HG03457 (cell line): ENCODE measurements around the gene OPRD1.
"Not testable (repeated sequence)": the region's sequence is repeated elsewhere in the genome, so short reads cannot be mapped to it uniquely, and the experiment has no call there.

Experiments used
- ATAC-seq: cut with Tn5 transposase; IDR thresholded peaks from one replicate; pipeline ENCODE4 v1.9.1; 2021; ENCODE audit warnings: moderate number of reproducible peaks; ENCODE audit not compliant: unreplicated experiment

The OPRD1 gene

DNA sequence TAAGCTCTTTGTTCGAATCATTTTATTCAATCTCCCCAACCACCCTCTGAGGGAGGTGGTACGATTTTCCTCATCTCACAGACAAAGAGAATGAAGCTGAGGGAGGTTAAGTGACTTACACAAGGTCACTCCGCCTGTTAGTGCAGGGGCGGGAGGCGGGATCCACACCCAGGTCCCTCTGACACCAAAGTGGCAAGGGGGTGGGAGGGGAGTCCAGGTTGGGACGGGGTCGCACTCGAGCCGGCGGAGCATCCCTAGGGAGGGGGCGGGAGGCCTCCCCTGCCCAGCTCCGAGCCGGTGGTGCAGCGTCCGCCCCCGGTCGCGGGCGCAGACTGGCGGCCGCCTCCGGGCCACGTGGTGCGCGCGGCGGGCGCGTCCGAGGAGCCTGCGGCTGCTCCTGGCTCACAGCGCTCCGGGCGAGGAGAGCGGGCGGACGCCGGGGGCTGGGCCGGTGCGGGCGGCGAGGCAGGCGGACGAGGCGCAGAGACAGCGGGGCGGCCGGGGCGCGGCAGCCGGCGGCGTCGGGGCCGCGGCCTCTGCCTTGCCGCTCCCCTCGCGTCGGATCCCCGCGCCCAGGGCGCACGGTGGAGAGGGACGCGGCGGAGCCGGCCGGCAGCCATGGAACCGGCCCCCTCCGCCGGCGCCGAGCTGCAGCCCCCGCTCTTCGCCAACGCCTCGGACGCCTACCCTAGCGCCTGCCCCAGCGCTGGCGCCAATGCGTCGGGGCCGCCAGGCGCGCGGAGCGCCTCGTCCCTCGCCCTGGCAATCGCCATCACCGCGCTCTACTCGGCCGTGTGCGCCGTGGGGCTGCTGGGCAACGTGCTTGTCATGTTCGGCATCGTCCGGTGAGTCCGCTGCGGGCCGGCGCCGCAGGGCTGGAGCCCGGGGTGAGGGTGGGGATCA is at the start of gene OPRD1:
OPRD1 (plus strand) TSS at position 405 of the 903 bp plus-strand sequence; CDS start at position 619, 214 bp downstream.
- no peak for ATAC-seq

DNA sequence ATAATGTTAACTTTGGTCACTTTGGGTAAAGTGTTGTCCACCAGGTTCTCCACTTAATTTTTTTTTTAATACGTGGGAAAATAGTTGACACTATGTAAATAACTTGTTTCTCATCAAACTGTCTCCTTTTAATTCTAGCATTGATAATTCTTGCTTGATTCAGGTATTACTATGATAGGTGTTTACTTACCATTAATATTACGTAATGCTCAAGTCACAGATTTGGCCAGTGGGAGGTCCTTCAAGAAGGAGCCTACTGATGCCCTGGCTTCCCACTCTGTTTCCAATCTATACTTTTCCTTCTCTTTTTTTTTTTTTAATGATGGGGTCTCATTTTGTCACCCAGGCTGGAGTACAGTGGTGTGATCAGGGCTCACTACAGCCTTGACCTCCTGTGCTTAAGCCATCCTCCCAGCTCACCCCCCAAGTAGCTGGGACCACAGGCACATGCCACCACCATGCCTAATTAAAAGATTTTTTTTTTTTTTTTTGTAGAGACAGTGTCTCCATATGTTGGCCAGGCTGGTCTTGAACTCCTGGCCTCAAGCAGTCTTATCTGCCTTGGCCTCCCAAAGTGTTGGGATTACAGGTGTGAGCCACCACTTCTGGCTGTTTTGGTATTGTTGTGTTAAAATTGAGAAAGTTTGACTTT is 45.3 kb upstream of the OPRD1 start:
- no peak for ATAC-seq

DNA sequence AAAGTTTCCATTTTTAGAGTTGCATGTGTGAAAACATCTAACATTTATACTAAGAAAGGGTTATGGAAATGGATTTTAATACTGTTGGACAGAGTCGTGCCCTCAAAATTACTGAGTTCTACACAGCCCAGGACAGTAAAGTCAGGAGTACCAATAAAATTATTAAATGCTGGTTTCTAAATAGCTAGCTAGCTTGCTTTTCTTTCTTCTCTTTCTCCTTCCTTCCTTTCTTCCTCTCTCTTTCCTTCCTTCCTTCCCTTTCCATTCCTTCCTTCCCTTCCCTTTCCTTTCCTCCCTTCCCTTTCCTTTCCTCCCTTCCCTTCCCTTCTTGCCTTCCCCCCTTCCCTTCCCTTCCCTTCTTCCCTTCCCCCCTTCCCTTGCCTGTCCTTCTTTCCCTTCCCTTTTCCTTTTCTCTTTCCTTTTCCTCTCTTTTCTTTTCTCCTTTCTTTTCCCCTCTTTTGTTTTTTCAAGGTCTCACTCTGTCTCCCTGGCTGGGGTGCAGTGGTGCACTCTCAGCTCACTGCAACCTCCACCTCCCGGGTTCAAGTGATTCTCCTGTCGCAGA is 41.3 kb upstream of the OPRD1 start:
- ATAC-seq = no peak

DNA sequence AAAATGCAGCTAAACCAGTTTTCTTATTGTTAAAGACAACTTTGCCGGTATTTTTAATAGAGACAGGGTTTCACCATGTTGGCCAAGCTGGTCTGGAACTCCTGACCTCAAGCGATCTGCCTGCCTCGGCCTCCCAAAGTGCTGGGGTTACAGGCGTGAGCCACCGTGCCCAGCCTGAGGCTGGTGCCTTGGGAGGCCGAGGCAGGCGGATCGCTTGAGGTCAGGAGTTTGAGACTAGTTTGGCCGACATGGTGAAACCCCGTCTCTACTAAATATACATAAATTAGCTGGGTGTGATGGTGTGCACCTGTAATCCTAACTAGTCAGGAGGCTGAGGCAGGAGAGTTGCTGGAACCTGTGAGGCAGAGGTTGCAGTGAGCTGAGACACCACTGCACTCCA is 40.0 kb upstream of the OPRD1 start:
- not testable (repeated sequence) for ATAC-seq

DNA sequence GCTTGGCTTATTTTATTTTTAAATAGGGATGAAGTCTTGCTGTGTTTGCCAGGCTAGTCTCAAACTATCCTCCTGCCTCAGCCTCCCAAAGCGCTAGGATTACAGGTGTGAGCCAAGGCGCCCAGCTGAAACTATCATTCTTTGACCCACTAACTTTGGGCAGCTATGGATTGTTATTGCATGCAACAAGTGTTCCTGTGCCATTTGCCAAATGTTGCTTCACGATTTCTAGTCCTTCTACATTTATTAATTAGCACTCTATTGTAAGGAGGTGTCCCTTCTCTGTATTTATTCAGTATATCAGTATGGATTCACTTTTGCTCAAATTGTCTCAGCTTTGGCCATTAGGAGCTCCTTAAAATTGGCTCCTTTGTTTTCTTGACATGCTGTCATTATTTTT is 38.9 kb upstream of the OPRD1 start:
- ATAC-seq = no peak

DNA sequence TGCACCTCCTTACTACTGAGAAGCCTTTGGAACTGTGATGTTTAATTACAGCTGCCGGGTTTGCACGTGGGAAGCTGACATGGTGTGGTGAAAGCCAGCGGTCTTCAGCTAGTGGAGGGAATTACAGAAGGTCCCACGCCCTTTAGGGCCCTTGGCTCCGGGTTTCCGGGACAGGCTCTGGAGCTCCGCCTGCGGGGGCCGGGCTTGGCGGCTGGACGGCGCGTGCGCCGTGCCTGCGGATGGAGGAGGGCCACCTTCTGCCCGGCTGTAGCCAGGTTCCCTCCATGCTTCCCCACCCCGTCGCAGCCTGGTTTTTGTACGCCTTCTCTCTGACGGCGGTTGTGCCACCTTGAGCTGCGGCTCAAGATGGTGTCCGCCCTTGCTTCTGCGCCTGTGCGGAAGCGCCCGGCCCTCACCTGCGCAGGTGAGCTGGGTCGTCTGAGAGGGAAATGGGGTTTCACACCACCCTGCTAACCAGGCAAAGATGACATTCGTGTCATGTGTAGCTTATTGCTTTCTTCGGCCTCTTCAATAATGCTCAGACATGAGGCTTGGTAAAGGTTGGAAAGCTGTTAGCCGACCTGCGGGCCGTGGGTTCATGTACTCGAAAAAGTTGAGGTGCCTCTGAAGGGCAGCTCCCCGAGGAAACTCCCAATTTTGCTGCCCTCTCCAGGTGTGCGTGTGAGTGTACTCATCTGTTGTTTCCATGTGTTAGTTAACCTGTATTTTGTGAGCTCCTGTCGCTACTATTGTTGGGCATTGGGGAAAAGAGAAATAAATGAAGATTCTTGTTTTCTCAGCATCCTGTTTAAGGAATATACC is 36.6 kb upstream of the OPRD1 start:
- no peak for ATAC-seq

DNA sequence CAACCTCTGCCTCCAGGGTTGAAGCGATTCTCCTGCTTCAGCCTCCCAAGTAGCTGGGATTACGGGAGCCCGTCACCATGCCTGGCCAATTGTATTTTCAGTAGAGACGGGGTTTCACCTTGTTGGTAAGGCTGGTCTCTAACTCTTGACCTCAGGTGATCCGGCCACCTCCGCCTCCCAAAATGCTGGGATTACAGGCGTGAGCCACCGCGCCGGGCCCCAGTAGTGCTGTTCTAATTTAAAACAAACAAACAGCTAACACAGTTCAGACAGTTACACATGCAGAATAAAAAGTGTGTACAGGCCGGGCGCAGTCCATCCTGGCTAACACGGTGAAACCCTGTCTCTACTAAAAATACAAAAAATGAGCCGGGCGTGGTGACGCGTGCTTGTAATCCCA is 35.6 kb upstream of the OPRD1 start:
- ATAC-seq = no peak

DNA sequence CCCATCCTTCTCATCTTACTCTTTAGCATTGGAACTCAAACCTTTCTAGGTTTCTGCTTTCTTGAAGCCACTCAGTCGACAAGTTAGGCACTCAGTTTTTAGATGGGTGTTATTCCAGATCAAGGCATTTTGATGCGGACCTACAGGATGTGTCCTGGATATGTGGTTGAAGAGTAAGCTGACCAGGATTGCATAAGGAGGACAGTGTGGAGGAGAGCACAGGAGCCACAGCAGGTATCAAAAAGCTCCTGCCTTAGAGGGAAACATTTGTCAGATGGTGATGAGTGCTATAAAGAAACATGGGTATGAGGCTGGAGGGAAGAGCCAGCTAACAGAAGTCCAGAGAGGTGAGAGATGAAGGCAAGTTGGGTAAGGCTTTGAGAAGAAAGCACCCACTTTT is 33.9 kb upstream of the OPRD1 start:
- ATAC-seq = no peak

DNA sequence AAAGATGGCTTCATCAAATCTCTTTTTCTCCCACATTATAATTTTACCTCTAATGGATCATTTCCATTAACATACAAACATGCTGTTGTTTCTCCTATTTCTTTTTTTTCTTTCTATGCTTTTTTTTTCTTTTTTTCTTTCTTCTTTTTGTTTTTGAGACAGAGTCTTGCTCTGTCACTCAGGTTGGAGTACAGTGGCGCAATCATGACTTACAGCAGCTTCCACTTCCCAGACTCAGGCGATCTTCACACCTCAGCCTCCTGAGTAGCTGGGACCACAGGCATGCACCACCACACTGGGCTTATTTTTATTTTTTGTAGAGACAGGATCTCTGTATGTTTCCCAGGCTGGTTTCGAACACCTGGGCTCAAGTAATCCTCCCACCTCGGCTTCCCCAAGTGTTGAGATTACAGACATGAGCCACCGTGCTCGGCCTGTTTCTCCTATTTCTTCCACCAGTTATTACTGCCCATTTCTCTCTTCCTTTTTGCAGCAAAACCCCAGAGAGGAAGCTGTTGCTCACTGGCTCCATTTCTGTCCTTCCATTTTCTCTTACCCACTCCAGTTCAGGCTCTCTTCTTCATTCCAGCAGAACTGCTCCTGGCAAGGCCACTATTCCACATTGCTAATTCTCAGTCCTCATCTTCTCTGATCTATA is 32.1 kb upstream of the OPRD1 start:
- ATAC-seq = no peak

DNA sequence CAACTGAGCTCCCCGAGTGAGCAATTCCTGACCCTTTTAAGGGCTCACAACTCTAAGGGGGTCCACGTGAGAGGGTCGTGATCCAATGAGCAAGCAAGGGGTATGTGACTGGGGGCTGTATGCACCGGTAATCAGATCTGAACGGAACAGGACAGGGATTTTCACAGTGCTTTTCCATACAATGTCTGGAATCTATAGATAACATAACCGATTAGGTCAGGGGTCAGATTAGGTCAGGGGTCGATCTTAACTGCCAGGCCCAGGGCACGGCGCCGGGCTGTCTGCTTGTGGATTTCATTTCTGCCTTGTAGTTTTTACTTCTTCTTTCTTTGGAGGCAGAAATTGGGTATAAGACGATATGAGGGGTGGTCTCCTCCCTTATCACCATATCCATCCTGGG is 30.7 kb upstream of the OPRD1 start:
- ATAC-seq = no peak

DNA sequence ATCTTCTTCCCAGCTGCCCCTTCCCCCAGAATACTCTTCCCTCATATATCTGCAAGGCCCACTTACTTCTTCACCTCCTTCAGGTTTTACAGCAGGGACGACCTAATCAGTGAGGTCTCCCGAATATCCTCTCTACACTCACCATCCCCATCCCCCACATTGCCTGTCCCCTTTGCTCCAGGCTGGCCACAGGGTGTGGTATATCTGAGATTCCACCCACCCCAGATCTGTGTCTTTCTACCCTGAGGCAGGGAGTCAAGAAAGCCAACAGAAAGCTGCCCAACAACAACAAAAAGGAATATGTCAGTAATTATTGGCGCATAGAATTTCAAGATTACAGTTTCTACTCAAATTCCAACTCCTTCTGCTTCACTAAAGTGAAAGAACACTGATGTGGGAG is 30.0 kb upstream of the OPRD1 start:
- ATAC-seq = no peak

DNA sequence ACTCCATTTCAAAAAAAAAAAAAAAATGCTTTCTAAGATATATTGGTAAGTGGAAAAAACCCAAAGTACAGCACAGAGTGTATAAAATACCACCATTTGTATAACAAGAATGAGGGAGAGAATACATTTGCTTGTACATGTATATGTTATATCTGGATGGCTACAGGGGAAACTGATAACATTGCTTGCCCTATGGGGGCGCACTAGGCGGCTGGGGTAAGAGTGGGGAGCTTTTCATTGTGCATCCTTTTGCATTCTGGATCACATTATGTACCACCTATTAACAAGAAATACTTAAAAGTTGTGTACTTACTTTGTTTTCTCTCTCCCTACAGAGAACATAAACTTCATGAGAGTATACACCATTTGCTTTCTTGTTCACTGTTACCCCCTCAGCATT is 28.6 kb upstream of the OPRD1 start:
- no peak for ATAC-seq

DNA sequence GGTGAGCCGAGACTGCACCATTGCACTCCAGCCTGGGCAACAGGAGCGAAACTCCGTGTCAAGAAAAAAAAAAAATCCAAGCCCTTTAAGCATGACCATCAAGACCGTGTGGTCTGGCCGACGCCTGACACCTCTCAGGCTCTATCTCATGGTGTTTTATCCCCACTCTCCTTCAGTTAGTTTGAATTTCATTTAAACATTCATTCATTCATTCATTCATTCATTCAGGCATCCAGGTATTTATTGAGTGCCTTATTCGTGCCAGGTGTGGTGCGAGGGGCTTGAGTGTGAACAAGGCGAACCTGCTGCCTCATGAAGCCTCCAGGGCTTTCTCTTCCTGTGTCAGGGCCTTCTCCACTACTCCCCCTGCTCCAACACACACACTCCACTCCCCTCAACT is 22.6 kb upstream of the OPRD1 start:
- no peak for ATAC-seq

DNA sequence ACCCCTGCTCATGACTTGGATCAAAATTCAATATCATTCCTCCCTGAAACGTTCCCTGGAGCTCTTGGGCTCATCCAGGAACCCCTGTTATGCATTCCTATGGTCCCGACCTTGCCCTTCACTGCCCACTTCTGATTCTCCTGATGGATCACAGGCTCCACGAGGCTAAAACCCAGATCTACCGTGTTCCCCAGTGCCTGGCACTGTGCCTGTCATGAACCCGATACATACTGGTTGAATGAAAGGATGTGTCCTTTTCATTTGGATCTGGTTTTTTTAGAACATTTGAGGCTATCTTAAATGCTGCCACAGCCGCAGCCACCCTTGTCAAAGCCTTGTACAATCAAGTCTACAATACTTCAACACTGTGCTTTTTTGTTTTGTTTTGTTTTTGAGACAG is 22.2 kb upstream of the OPRD1 start:
- ATAC-seq = no peak

DNA sequence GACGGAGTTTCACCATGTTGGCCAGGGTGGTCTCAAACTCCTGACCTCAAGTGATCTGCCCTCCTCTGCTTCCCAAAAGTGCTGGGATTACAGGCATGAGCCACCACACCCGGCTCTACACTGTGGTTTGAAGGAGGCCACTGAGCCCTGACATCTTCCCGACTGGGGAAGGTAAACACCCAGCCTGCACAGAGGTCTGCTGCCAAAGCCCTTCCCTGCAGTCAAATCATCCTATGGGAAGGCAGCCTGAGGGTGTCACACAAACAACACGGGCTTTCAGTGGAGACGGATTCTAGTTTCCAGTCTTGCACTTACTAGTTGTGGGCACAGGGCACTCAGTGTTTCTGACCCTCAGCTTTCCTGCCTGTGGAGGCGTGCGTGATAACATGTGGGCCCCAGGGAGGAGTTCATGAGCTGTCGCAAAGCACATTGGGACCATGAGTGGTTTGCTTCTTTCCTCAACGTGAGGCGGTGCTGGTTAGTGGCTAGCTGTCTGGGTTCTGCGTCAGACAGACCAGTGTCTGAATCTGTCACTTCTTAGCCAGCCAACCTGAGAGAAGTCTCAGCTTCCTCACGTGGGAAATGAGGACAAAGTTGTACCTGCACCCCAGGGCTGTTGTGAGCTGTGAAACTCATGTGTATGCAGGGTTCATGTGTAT is 21.5 kb upstream of the OPRD1 start:
- ATAC-seq = no peak

DNA sequence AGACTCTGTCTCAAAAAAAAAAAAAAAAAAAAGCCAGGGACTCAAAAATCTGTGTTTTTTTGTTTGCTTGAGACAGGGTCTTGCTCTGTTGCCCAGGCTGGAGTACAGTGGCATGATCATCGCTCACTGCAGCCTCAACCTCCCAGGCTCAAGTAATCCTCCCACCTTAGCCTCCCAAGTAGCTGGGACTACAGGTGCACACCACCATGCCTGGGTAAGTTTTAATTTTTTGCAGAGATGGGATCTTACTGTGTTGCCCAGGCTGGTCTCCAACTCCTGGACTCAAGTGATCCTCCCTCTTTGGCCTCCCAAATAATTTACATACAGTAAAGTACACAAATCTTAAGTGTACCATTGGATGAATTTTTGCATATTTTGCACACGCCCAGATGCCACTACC is 20.0 kb upstream of the OPRD1 start:
- not testable (repeated sequence) for ATAC-seq

DNA sequence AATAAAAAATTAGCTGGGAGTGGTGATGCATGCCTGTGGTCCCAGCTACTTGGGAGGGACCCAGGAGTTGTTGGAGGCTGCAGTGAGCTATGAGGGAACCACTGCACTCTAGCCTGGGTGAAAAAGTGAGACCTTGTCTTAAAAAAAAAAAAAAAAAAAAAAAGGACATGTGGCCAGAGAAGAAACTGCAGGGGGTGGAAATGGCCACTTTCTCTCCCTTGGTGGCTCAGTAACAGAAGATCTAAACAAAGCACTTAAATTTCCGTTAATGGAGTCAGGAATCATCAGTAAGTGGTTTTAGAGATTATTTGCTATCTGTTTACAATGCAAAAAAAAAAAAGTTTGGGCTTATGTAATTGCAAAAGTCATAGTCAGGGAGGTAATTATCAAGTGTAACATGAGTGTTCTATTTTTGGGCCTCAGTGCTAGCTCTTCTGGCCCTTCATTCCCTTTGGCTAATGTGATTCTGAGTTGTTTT is 19.3 kb upstream of the OPRD1 start:
- no peak for ATAC-seq

DNA sequence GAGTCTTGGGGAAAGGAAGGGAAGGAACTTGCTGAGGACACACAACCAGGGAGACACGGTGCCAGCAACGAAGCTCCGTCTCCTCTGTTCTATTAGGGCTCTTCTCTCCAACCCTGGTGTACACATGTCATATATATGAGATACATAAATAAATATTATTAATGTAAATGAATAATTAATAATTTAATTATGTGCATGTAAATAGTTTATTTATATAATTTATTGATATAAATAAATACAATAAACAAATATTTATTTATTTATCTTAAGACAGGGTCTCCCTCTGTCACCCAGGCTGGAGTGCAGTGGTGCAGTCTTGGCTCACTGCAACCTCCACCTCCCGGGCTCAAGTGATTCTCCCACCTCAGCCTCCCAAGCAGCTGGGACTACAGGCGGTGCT is 17.4 kb upstream of the OPRD1 start:
- not testable (repeated sequence) for ATAC-seq

DNA sequence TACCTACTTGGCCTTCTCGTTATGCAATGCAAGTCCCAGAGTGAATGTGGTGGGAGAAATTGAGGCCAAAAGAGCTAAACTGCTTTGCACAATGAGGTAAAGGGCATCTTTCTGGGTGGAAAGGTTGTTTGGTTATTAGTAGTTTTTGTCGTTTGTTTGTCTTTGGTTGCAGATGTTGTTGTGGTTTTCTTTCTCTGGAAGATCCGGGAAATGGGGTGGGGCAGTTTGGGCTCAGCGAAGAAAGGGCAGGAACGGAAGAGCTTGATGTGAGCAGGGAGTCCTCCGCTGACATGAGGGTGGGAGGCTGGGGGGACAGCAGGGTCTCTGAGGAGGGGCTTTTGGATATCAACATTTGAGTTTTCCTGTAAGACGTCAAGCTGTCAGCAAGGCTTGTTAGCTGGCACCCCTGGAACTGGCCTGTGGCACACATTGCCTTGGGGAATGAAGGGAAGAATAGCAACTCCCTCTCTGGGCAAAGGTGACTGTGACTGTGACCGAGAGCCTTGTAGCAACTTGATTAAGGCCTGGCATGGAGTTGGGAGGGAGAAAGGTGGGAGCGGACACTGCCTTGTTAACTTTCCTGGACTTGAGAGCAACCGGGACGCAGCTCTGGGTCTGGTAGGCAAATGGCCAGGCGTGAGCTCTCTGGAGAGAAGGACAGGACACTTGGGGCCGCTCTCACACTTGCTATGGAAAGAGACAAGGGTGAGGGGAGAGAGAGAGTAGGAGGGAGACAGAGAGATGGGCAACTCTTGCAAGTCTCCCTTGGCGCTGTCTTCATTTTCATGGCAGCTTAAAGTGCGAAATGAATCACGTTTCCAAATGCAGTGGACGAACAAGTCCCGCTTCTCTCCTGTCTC is 15.4 kb upstream of the OPRD1 start:
- ATAC-seq = no peak
